H1 (cell line): ENCODE results near the gene LY86. TPM values are rescaled to one million over a fixed set of nuclear protein-coding genes. Genes with fewer than 3 reads are reported as not detected.

Experiments used
- CTCF ChIA-PET: fragments of 300-600 bp; sonication (Branson Sonifier 250); formaldehyde crosslinking; loops from one replicate; lab custom pipeline; 2021; ENCODE audit not compliant: partially characterized antibody; lab: Charles Lee
- POLR2A ChIA-PET: fragments of 300-600 bp; sonication (Branson Sonifier 250); formaldehyde crosslinking; loops from one replicate; lab custom pipeline; 2021; ENCODE audit warnings: inconsistent platforms; ENCODE audit not compliant: partially characterized antibody; lab: Charles Lee
- DNase-seq, 2 experiments: peaks; one replicate each; pipeline versions ENCODE4 v3.0.0 to v3.0.0-alpha.2; 2010 to 2022; ENCODE audit warnings: low spot score in 2 of 2, low read depth in 1 of 2, mixed read lengths in 1 of 2
- FAIRE-seq: peaks from 2 replicates; lab custom pipeline; 2011; peaks lifted over from hg19 to GRCh38; lab: Jason Lieb, UNC
- H2AFZ ChIP-seq: 2 replicates; pipeline ENCODE4 v1.8.1; 2012; ENCODE audit warnings: low read length, inconsistent platforms
- H2AK5ac ChIP-seq: 2 replicates; pipeline ENCODE4 v1.6.1; 2013; ENCODE audit warnings: low read depth, low read length
- H2BK120ac ChIP-seq: replicated peaks from 2 replicates; pipeline ENCODE3; 2013; ENCODE audit warnings: low read depth, low read length, inconsistent platforms
- H2BK12ac ChIP-seq: 2 replicates; pipeline ENCODE4 v1.6.1; 2013; ENCODE audit warnings: low read depth, low read length
- H2BK15ac ChIP-seq: 2 replicates; pipeline ENCODE4 v1.6.1; 2013; ENCODE audit warnings: low read length
- H2BK20ac ChIP-seq: 2 replicates; pipeline ENCODE4 v1.6.1; 2013; ENCODE audit warnings: low read length
- H2BK5ac ChIP-seq: 2 replicates; pipeline ENCODE4 v1.6.1; 2013; ENCODE audit warnings: low read depth, low read length
- H3K14ac ChIP-seq: 2 replicates; pipeline ENCODE4 v1.6.1; 2013; ENCODE audit warnings: inconsistent platforms; ENCODE audit not compliant: insufficient read length
- H3K18ac ChIP-seq: 2 replicates; pipeline ENCODE4 v1.6.1; 2013; ENCODE audit warnings: low read length; ENCODE audit errors: extremely low read depth
- H3K23ac ChIP-seq: 2 replicates; pipeline ENCODE4 v1.6.1; 2013; ENCODE audit warnings: inconsistent platforms; ENCODE audit not compliant: insufficient read length
- H3K23me2 ChIP-seq: 2 replicates; pipeline ENCODE4 v1.6.1; 2013; ENCODE audit warnings: low read depth, low read length
- H3K27ac ChIP-seq: 2 replicates; pipeline ENCODE4 v1.6.1; 2011; ENCODE audit warnings: low read depth, low read length, inconsistent platforms
- H3K27me3 ChIP-seq, 4 experiments: replicated peaks in 1 of 4; 1 replicate in 1 of 4; 2 replicates in 3 of 4; pipeline versions ENCODE4 v1.6.1 to v1.8.1; 2011 to 2013; ENCODE audit warnings: low read length in 3 of 4, mild to moderate bottlenecking in 3 of 4, inconsistent platforms in 2 of 4, mixed read lengths in 2 of 4, moderate library complexity in 1 of 4; ENCODE audit not compliant: control insufficient read depth in 3 of 4, insufficient read depth in 3 of 4; ENCODE audit errors: extremely low read depth in 1 of 4
- H3K36me3 ChIP-seq, 4 experiments: 2 replicates each; pipeline versions ENCODE4 v1.6.1 to v1.8.1; 2011 to 2013; ENCODE audit warnings: mild to moderate bottlenecking in 4 of 4, low read length in 3 of 4, moderate library complexity in 2 of 4, control low read depth in 1 of 4, inconsistent platforms in 1 of 4; ENCODE audit not compliant: insufficient read depth in 4 of 4, control insufficient read depth in 2 of 4
- H3K4ac ChIP-seq: replicated peaks from 2 replicates; pipeline ENCODE3; 2013; ENCODE audit warnings: low read length, low read depth, mixed read lengths, inconsistent platforms; ENCODE audit not compliant: insufficient read length
- H3K4me1 ChIP-seq, 4 experiments: replicated peaks in 1 of 4; 1 replicate in 1 of 4; 2 replicates in 3 of 4; pipeline versions ENCODE4 v1.6.1 to v1.8.1; 2011 to 2013; ENCODE audit warnings: low read length in 3 of 4, inconsistent platforms in 2 of 4, mixed read lengths in 1 of 4; ENCODE audit not compliant: insufficient read depth in 4 of 4, control insufficient read depth in 3 of 4
- H3K4me2 ChIP-seq, 2 experiments: 2 replicates each; pipeline versions ENCODE4 v1.6.1 to v1.8.1; 2011 to 2013; ENCODE audit warnings: low read depth in 2 of 2, low read length in 2 of 2, control low read depth in 1 of 2, inconsistent platforms in 1 of 2, mild to moderate bottlenecking in 1 of 2; ENCODE audit not compliant: insufficient read depth in 1 of 2
- H3K4me3 ChIP-seq, 4 experiments: fragments of 200-600, 300-600 bp in 1 of 4; sonication (generic), shearing (Covaris generic), sonication (Bioruptor Twin) in 1 of 4; 2 replicates each; pipeline versions ENCODE4 v1.5.1 to v1.8.1; 2011 to 2016; ENCODE audit warnings: low read length in 4 of 4, low read depth in 3 of 4, control low read depth in 2 of 4, inconsistent platforms in 2 of 4, mild to moderate bottlenecking in 2 of 4, mixed read lengths in 1 of 4, moderate library complexity in 1 of 4; ENCODE audit not compliant: insufficient read depth in 2 of 4; ENCODE audit errors: extremely low read depth in 1 of 4
- H3K56ac ChIP-seq: replicated peaks from 2 replicates; pipeline ENCODE3; 2013; ENCODE audit warnings: low read depth, mild to moderate bottlenecking, mixed read lengths, low read length, inconsistent platforms; ENCODE audit not compliant: insufficient read length
- H3K79me1 ChIP-seq: 2 replicates; pipeline ENCODE4 v1.6.1; 2013; ENCODE audit warnings: low read depth, low read length, control low read depth
- H3K79me2 ChIP-seq, 2 experiments: 2 replicates each; pipeline versions ENCODE4 v1.6.1 to v1.8.1; 2012 to 2013; ENCODE audit warnings: low read length in 2 of 2, mild to moderate bottlenecking in 2 of 2, inconsistent platforms in 1 of 2; ENCODE audit not compliant: insufficient read depth in 2 of 2, control insufficient read depth in 1 of 2
- H3K9ac ChIP-seq, 4 experiments: replicated peaks in 1 of 4; 1 replicate in 1 of 4; 2 replicates in 3 of 4; pipeline versions ENCODE4 v1.6.1 to v1.8.1; 2011 to 2013; ENCODE audit warnings: low read depth in 3 of 4, low read length in 3 of 4, control low read depth in 2 of 4, mild to moderate bottlenecking in 2 of 4, moderate library complexity in 2 of 4, inconsistent platforms in 1 of 4; ENCODE audit errors: extremely low read depth in 1 of 4
- H3K9me3 ChIP-seq, 2 experiments: 2 replicates each; pipeline versions ENCODE4 v1.6.1 to v1.8.1; 2012 to 2013; ENCODE audit warnings: mild to moderate bottlenecking in 2 of 2, moderate library complexity in 2 of 2, control low read depth in 1 of 2, inconsistent platforms in 1 of 2, low read depth in 1 of 2, low read length in 1 of 2, mixed read lengths in 1 of 2; ENCODE audit not compliant: insufficient read depth in 2 of 2
- H4K20me1 ChIP-seq, 2 experiments: replicated peaks in 1 of 2; 2 replicates each; pipeline versions ENCODE3 to v1.8.1; 2011 to 2013; ENCODE audit warnings: inconsistent platforms in 2 of 2, low read length in 2 of 2, mild to moderate bottlenecking in 1 of 2; ENCODE audit not compliant: insufficient read depth in 2 of 2, control insufficient read depth in 1 of 2
- H4K5ac ChIP-seq: 2 replicates; pipeline ENCODE4 v1.6.1; 2013; ENCODE audit warnings: low read length, low read depth, mixed read lengths, inconsistent platforms; ENCODE audit not compliant: insufficient read length
- H4K8ac ChIP-seq: 2 replicates; pipeline ENCODE4 v1.8.0; 2013; ENCODE audit warnings: mild to moderate bottlenecking, moderate library complexity, low read length, inconsistent platforms; ENCODE audit not compliant: insufficient read depth; ENCODE audit errors: extremely low read depth
- H4K91ac ChIP-seq: replicated peaks from 2 replicates; pipeline ENCODE3; 2013; ENCODE audit warnings: low read length, mixed read lengths, inconsistent platforms; ENCODE audit not compliant: insufficient read length
- polyA plus RNA-seq, 7 experiments: library from polyadenylated mRNA; depleted of rRNA in 3 of 7; stranded (reverse) in 5 of 7; unstranded in 2 of 7; fragments of >200 nt in 5 of 7; fragments of 200-250 nt in 2 of 7; gene quantifications; 1 replicate in 5 of 7; 2 replicates in 1 of 7; 4 replicates in 1 of 7; pipeline versions ENCODE4 v1.2.1 to v1.2.3, GENCODE V29; 2011 to 2013; ENCODE audit warnings: missing spikeins in 2 of 7, mixed read lengths in 2 of 7
- total RNA-seq: library from RNA; stranded (reverse); fragmentation: NEBNext Ultra II Directional; extraction: Animal tissue kit (Norgen Biotek cat#: 25700); gene quantifications from 2 replicates; pipeline ENCODE4 v1.2.1, GENCODE V29; 2021
- TF ChIP-seq, protein P1 (sequence below): fragments of 300-600 bp; sonication (generic); IDR thresholded peaks from 2 replicates; pipeline ENCODE4 v1.7.1; 2012; ENCODE audit warnings: low read length, moderate library complexity, mild to moderate bottlenecking, inconsistent platforms; ENCODE audit not compliant: insufficient replicate concordance

Gene LY86
- total and polyA plus RNA-seq, 2 of the 8 experiments (the other 6 are each of a cell fraction or from before 2014, with no cell fraction given) = not detected

DNA sequence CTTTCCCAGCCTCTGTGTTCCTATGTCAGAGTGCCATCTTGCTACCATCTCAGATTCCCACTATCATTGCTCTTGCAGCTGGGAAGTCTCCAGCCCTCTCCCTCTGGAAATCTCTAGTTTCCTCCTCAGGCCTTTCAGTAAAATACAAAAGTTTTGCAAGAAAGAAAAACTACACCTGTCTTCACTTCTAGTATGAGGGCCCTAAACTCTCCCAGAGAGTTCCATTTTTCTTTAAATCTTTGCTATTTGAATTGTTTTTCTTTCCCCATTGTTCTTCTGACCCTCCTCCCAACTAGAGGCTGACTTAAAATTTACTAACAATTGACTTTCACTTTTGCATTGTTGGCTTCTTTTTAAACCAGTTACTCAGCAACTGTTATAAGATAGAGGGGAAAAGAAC lies 62.8 kb downstream of the LY86 start:
- no peak overlapping the region for H3K9ac ChIP-seq
- H3K56ac ChIP-seq = no peak overlapping the region
- no peak overlapping the region for H2BK20ac ChIP-seq
- no peaks in the 10 kb centered on the region for H4K20me1 ChIP-seq
- peaks cover 0 to 5% (median 0%) of the 10 kb centered on the region in 4 experiments; a peak in 1 of 7 replicates for H3K4me1 ChIP-seq
- no peak overlapping the region for H2BK5ac ChIP-seq
- H3K23me2 ChIP-seq = peaks cover 3% of the 10 kb centered on the region; the same call in 1 of the 2 replicates
- no peak overlapping the region for H3K4ac ChIP-seq
- H3K9me3 ChIP-seq = no peaks in the 10 kb centered on the region
- H3K36me3 ChIP-seq = no peaks in the 10 kb centered on the region
- peaks cover 0 to 17% (median 3%) of the 10 kb centered on the region in 4 experiments; a peak in 5 of 7 replicates for H3K27me3 ChIP-seq
- no peak overlapping the region for H3K14ac ChIP-seq
- no peak overlapping the region for H3K4me3 ChIP-seq
- no peak overlapping the region for H2BK12ac ChIP-seq
- no peak overlapping the region for H3K27ac ChIP-seq
- no peak overlapping the region for H3K18ac ChIP-seq
- CTCF ChIA-PET = no interaction called here
- no peak overlapping the region for H2BK120ac ChIP-seq
- DNase-seq (no peak), FAIRE-seq (no peak)
- no peak overlapping the region for H2BK15ac ChIP-seq
- no peak overlapping the region for H3K23ac ChIP-seq
- POLR2A ChIA-PET = no interaction called here
- no peak overlapping the region for H4K5ac ChIP-seq
- no peak overlapping the region for H2AK5ac ChIP-seq
- H2AFZ ChIP-seq = no peak overlapping the region
- H3K79me2 ChIP-seq = no peaks in the 10 kb centered on the region
- H4K8ac ChIP-seq = no peak overlapping the region
- H3K79me1 ChIP-seq = no peaks in the 10 kb centered on the region
- no peak overlapping the region for H4K91ac ChIP-seq
- no peak overlapping the region for H3K4me2 ChIP-seq
- TF ChIP-seq, protein P1, sequence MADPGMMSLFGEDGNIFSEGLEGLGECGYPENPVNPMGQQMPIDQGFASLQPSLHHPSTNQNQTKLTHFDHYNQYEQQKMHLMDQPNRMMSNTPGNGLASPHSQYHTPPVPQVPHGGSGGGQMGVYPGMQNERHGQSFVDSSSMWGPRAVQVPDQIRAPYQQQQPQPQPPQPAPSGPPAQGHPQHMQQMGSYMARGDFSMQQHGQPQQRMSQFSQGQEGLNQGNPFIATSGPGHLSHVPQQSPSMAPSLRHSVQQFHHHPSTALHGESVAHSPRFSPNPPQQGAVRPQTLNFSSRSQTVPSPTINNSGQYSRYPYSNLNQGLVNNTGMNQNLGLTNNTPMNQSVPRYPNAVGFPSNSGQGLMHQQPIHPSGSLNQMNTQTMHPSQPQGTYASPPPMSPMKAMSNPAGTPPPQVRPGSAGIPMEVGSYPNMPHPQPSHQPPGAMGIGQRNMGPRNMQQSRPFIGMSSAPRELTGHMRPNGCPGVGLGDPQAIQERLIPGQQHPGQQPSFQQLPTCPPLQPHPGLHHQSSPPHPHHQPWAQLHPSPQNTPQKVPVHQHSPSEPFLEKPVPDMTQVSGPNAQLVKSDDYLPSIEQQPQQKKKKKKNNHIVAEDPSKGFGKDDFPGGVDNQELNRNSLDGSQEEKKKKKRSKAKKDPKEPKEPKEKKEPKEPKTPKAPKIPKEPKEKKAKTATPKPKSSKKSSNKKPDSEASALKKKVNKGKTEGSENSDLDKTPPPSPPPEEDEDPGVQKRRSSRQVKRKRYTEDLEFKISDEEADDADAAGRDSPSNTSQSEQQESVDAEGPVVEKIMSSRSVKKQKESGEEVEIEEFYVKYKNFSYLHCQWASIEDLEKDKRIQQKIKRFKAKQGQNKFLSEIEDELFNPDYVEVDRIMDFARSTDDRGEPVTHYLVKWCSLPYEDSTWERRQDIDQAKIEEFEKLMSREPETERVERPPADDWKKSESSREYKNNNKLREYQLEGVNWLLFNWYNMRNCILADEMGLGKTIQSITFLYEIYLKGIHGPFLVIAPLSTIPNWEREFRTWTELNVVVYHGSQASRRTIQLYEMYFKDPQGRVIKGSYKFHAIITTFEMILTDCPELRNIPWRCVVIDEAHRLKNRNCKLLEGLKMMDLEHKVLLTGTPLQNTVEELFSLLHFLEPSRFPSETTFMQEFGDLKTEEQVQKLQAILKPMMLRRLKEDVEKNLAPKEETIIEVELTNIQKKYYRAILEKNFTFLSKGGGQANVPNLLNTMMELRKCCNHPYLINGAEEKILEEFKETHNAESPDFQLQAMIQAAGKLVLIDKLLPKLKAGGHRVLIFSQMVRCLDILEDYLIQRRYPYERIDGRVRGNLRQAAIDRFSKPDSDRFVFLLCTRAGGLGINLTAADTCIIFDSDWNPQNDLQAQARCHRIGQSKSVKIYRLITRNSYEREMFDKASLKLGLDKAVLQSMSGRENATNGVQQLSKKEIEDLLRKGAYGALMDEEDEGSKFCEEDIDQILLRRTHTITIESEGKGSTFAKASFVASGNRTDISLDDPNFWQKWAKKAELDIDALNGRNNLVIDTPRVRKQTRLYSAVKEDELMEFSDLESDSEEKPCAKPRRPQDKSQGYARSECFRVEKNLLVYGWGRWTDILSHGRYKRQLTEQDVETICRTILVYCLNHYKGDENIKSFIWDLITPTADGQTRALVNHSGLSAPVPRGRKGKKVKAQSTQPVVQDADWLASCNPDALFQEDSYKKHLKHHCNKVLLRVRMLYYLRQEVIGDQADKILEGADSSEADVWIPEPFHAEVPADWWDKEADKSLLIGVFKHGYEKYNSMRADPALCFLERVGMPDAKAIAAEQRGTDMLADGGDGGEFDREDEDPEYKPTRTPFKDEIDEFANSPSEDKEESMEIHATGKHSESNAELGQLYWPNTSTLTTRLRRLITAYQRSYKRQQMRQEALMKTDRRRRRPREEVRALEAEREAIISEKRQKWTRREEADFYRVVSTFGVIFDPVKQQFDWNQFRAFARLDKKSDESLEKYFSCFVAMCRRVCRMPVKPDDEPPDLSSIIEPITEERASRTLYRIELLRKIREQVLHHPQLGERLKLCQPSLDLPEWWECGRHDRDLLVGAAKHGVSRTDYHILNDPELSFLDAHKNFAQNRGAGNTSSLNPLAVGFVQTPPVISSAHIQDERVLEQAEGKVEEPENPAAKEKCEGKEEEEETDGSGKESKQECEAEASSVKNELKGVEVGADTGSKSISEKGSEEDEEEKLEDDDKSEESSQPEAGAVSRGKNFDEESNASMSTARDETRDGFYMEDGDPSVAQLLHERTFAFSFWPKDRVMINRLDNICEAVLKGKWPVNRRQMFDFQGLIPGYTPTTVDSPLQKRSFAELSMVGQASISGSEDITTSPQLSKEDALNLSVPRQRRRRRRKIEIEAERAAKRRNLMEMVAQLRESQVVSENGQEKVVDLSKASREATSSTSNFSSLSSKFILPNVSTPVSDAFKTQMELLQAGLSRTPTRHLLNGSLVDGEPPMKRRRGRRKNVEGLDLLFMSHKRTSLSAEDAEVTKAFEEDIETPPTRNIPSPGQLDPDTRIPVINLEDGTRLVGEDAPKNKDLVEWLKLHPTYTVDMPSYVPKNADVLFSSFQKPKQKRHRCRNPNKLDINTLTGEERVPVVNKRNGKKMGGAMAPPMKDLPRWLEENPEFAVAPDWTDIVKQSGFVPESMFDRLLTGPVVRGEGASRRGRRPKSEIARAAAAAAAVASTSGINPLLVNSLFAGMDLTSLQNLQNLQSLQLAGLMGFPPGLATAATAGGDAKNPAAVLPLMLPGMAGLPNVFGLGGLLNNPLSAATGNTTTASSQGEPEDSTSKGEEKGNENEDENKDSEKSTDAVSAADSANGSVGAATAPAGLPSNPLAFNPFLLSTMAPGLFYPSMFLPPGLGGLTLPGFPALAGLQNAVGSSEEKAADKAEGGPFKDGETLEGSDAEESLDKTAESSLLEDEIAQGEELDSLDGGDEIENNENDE = peak; percentile 39
